Transverse colon (tissue), 4 donors: ENCODE measurements around the gene TLE6. TPM values are rescaled to one million over a fixed set of nuclear protein-coding genes. Genes with fewer than 3 reads are reported as not detected.
"Not testable (repeated sequence)": the region's sequence is repeated elsewhere in the genome, so short reads cannot be mapped to it uniquely, and the experiment has no call there.

Source experiments
- DNase-seq: peaks from one replicate; pipeline ENCODE4 v3.0.0-alpha.2; 2019
- H3K27ac ChIP-seq, 4 donors: fragments of 200-600 bp; sonication (generic); 2 replicates each; pipeline ENCODE4 v1.5.1; 2016 to 2018; ENCODE audit warnings: inconsistent platforms in 4 of 4
- H3K27me3 ChIP-seq: fragments of 200-600 bp; sonication (generic); 2 replicates; pipeline ENCODE4 v1.5.1; 2017; ENCODE audit warnings: inconsistent platforms
- H3K36me3 ChIP-seq, 4 donors: fragments of 200-600 bp; sonication (generic); 2 replicates each; pipeline ENCODE4 v1.5.1; 2017 to 2019; ENCODE audit warnings: inconsistent platforms in 4 of 4
- H3K4me1 ChIP-seq, 4 donors: fragments of 200-600 bp; sonication (generic); 2 replicates each; pipeline ENCODE4 v1.5.1; 2017 to 2020; ENCODE audit warnings: inconsistent platforms in 4 of 4
- H3K4me3 ChIP-seq, 4 donors: fragments of 200-600 bp; sonication (generic); 1 replicate in 1 of 4; 2 replicates in 3 of 4; pipeline versions ENCODE4 v1.5.1 to v1.6.1; 2017 to 2019; ENCODE audit warnings: inconsistent platforms in 4 of 4
- H3K9me3 ChIP-seq, 2 donors: fragments of 200-600 bp; sonication (generic); 2 replicates each; pipeline ENCODE4 v1.5.1; 2017 to 2019; ENCODE audit warnings: inconsistent platforms in 2 of 2
- CTCF ChIP-seq, 5 experiments: fragments of 200-600 bp in 3 of 5; fragments of 450-650 bp in 2 of 5; sonication (generic) in 3 of 5; IDR thresholded peaks; 1 replicate in 2 of 5; 2 replicates in 3 of 5; pipeline ENCODE4 v1.5.1; 2016 to 2017; ENCODE audit warnings: antibody characterized with exemption in 5 of 5, inconsistent platforms in 3 of 5, mild to moderate bottlenecking in 2 of 5, moderate library complexity in 1 of 5
- EP300 ChIP-seq: sonication (generic); formaldehyde crosslinking; IDR thresholded peaks from one replicate; pipeline ENCODE4 v1.6.1; 2017; ENCODE audit warnings: antibody characterized with exemption, low read depth
- POLR2A ChIP-seq: fragments of 450-650 bp; IDR thresholded peaks from one replicate; pipeline ENCODE4 v1.6.1; 2016; ENCODE audit warnings: antibody characterized with exemption, mild to moderate bottlenecking, moderate library complexity
- POLR2AphosphoS5 ChIP-seq, 3 donors: sonication (generic); formaldehyde crosslinking; IDR thresholded peaks; one replicate each; pipeline ENCODE4 v1.6.1; 2016; ENCODE audit warnings: antibody characterized with exemption in 3 of 3
- WGBS, 2 donors: methylation state at CpG; one replicate each; pipeline ENCODE4 v1.1.5; 2018; ENCODE audit warnings: low coverage in 1 of 2; 5-methylcytosine and 5-hydroxymethylcytosine counted together
- in situ Hi-C, 4 donors: fragments of 200-750 bp; cut with MboI; loops; one replicate each; pipeline versions ENCODE4 v1.15.0 to v1.15.1; 2017; ENCODE audit warnings: low sequenced_read_pairs in 3 of 4, low pct_ligation_motif_present in 1 of 4, low pct_unique_long_range_greater_than_20kb in 1 of 4
- intact Hi-C: fragments of 100-400 bp; cut with DNase I; formaldehyde crosslinking; loops from one replicate; pipeline ENCODE4 v1.15.1; 2023; ENCODE audit warnings: low total_unique reads
- total RNA-seq, 4 donors: library from RNA; depleted of rRNA; stranded (reverse); fragments of >200 nt; gene quantifications; one replicate each; pipeline ENCODE4 v1.1.0, GENCODE V29; 2016

The TLE6 gene
- total RNA-seq = not detected

GRCh38 chr19:2977001-2977745, at the start of gene TLE6:
TLE6 (plus strand) TSS chr19:2977564; CDS start chr19:2978234, 670 bp downstream.
- in situ Hi-C loops (loop anchor here in 1 of 4 donors (10.0 kb wide), 1 partner anchor 58 kb away; no protein-coding TSS in a partner anchor), intact Hi-C loops (loop anchor here (5.0 kb wide), 1 partner anchor 85 kb away; the partner anchor contains the start of gene TLE5)
- Histone ChIP-seq H3K27me3 (no peaks in the 10 kb centered on the region), H3K4me3 (peak within 1 kb of the TSS; percentile 3 to 54 (median 32)), H3K9me3 (no peaks in the 10 kb centered on the region), H3K4me1 (peaks cover 17 to 39% (median 25%) of the 10 kb centered on the region in 4 donors), H3K36me3 (no peaks in the 10 kb centered on the region), H3K27ac (peak within 1 kb of the TSS; percentile 11 to 62 (median 45))
- TF ChIP-seq POLR2AphosphoS5 (IDR thresholded peaks at IDR 0.05) (peak; percentile 46 to 53 (median 50)), CTCF (IDR thresholded peaks at IDR 0.05) (no peak), POLR2A (no peak), EP300 (no peak)
- WGBS, 2 donors = 2% methylated on average over 17 of the region's 51 CpGs; no CpG with 5 or more reads in 1 of the 2 donors
- DNase-seq = peak; percentile 96

- H3K36me3 ChIP-seq = peaks cover 2 to 46% (median 21%) of the 10 kb centered on the region in 4 donors
- DNase-seq = no peak
- H3K27me3 ChIP-seq = no peaks in the 10 kb centered on the region
- no peak overlapping the region for H3K27ac ChIP-seq
- in situ Hi-C loops = no loop called here
- 96% methylated on average over 5 to 18 of the region's 18 CpGs for WGBS, 2 donors
- H3K9me3 ChIP-seq = peaks cover 22 to 29% of the 10 kb centered on the region in 2 donors
- TF ChIP-seq POLR2A (no peak), POLR2AphosphoS5 (IDR thresholded peaks at IDR 0.05) (no peak), EP300 (no peak), CTCF (IDR thresholded peaks at IDR 0.05) (no peak)
- no peak overlapping the region for H3K4me3 ChIP-seq
- intact Hi-C loops = no loop called here
- H3K4me1 ChIP-seq = no peaks in the 10 kb centered on the region
Measured at GRCh38 chr19:2933490-2933910, 43.9 kb upstream of the TLE6 start.

- H3K4me1 ChIP-seq, intact Hi-C loops, in situ Hi-C loops, DNase-seq, H3K27me3 ChIP-seq, H3K27ac ChIP-seq, H3K4me3 ChIP-seq: not testable (repeated sequence)
- Histone ChIP-seq H3K36me3 (peaks cover 2 to 46% (median 21%) of the 10 kb centered on the region in 4 donors), H3K9me3 (peaks cover 22 to 29% of the 10 kb centered on the region in 2 donors)
- 94 to 100% methylated on average over 4 of the region's 4 CpGs for WGBS, 2 donors
Measured at GRCh38 chr19:2935863-2936262, 41.5 kb upstream of the TLE6 start.

- no peak overlapping the region for H3K27ac ChIP-seq
- in situ Hi-C loops (no loop called here), intact Hi-C loops (no loop called here)
- WGBS, 2 donors = 66 to 90% methylated on average over 2 to 14 of the region's 14 CpGs
- H3K4me3 ChIP-seq = no peak overlapping the region
- TF ChIP-seq CTCF (IDR thresholded peaks at IDR 0.05) (no peak), EP300 (no peak), POLR2A (no peak), POLR2AphosphoS5 (IDR thresholded peaks at IDR 0.05) (no peak)
- no peak for DNase-seq
- H3K9me3 ChIP-seq = no peaks in the 10 kb centered on the region
- H3K27me3 ChIP-seq = no peaks in the 10 kb centered on the region
- peaks cover 0 to 14% (median 12%) of the 10 kb centered on the region in 4 donors for H3K4me1 ChIP-seq
- no peaks in the 10 kb centered on the region for H3K36me3 ChIP-seq
Measured at GRCh38 chr19:2942928-2943640, 34.3 kb upstream of the TLE6 start.
